ENCODE data around the gene RNGTT.

RNGTT gene

DNA sequence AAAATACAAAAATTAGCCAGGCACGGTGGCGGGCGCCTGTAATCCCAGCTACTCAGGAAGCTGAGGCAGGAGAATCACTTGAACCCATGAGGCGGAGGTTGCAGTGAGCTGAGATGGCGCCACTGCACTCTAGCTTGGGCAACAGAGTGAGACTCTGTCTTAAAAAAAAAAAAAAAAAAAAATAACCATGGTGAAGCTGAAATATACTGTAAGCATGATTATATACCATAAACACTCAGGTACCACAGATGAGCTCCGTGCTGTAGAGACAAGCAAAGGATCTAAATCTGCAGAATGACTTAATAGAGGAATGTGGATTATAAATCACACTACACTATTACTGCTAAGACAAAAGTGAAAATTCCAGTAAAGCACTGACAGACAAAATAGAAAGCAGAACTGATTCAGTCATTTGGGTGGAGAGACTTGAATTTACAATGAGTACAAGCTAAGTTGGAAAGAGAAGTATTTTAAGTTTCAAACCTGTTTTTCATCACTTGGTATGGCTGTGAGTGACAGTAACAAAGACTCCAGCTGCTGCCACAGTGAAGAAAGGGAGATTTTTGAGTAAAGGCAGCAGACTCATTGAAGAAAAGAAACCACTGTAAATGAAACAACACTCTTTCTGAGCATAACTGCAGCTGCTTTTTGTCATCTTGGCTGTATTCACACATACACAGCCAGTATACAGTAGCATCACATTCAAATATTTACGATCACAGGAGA is 322.1 kb downstream of the RNGTT start:
- DNase-seq = no peak

- no peak for DNase-seq
Observed at GRCh38 chr6:88637761-88638545, 325.5 kb downstream of the RNGTT start.

GRCh38 chr6:88636871-88637270 is 326.5 kb downstream of the RNGTT start:
- DNase-seq = no peak

- no peak for DNase-seq
Observed at GRCh38 chr6:88633782-88634181, 329.6 kb downstream of the RNGTT start.

GRCh38 chr6:88631830-88632229 is 331.6 kb downstream of the RNGTT start:
- no peak for DNase-seq

DNA sequence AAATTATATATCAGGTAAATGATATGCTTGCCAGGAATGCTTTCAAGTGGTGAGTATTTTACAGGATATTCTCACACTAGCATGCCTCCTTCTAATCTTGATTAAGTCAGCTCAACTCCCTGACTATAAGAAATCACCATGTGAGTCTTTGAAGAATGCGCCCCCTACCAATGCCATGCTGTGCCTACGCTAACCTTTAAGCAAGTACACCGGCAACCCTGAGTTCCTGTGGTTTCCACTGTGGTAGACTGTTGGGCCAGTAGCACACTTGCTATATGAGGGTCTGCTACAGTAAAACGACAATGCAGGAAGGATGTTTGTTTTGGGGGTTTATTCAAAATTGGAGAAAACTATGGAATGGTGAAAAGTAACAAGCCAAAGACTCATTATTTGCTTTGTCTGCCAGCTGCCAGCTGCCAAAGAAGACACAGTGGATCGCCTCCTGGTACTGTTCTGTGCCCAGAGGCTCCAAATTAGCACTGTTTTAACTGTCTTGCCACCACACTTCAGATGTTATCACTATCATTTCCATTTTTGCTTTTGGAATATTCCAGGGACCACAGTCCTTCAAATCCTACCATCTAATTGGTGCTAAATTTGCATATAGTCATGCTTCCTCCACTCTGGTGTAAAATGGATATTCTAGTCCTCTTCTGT is 333.5 kb downstream of the RNGTT start:
- DNase-seq = no peak

GRCh38 chr6:88626460-88626859 is 337.0 kb downstream of the RNGTT start:
- DNase-seq = no peak

DNA sequence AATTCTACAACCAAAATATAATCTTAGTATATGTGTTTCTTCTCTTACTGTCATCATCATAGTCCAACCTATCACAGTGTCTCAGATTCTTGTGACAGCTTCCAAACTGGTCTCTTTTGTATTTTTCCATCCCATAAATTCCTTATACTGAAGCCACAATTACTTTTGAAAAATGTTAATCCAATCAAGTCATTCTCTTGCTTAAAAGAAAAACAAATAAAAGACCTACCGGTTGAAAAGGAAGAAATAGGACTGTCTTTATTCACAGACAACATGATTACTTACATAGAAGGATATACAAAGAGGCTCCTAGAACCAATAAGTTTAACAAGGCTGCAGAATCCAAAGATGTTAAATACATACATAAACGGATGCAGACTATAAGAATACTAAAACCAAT is 339.9 kb downstream of the RNGTT start:
- no peak for DNase-seq

GRCh38 chr6:88619951-88620350 is 343.5 kb downstream of the RNGTT start:
- no peak for DNase-seq

- DNase-seq = no peak
Observed at GRCh38 chr6:88616380-88616779, 347.0 kb downstream of the RNGTT start.

- DNase-seq = no peak
Observed at GRCh38 chr6:88614316-88614877, 349.0 kb downstream of the RNGTT start.

- no peak for DNase-seq
Observed at GRCh38 chr6:88612631-88613030, 350.8 kb downstream of the RNGTT start.

GRCh38 chr6:88611721-88612120 is 351.7 kb downstream of the RNGTT start:
- DNase-seq = no peak

DNA sequence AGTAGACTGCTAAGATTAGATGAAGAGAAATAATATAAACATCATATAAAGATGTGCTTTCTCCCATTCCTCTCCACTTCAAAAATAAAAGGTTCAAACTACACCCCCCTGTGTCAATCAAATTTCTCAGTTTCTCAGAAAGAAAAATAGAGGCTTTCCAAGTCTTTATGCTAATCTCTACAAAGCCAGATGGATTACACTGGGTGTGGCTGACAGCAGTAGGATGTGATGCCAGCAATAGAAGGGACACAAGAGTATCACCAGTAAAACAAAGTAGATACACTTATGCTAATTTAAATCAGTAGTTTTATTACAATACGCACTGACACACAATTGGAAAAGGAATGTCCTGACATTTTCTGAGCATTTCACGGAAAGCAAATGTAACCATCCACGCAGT is 353.4 kb downstream of the RNGTT start:
- no peak for DNase-seq

DNA sequence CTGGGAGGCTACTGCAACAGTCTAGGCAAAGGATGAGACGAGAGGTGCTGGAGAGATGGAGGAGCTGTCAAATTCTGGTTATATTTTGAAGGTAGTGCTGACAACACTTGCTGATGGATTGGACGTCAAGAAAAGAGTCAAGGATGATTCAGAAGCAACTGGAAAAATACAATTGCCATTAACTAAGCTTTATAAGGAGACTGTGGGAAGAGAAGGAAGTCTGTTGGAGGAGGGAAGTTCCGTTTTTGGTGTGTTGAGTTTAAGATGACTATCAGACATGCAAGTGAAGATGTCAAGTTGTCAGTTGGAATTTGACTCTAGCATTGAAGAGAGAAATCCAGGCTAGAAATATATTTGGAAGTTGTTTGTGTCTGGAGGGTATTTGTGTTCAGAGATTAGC is 358.1 kb downstream of the RNGTT start:
- no peak for DNase-seq

GRCh38 chr6:88599571-88599970 is 363.8 kb downstream of the RNGTT start:
- DNase-seq = no peak

DNA sequence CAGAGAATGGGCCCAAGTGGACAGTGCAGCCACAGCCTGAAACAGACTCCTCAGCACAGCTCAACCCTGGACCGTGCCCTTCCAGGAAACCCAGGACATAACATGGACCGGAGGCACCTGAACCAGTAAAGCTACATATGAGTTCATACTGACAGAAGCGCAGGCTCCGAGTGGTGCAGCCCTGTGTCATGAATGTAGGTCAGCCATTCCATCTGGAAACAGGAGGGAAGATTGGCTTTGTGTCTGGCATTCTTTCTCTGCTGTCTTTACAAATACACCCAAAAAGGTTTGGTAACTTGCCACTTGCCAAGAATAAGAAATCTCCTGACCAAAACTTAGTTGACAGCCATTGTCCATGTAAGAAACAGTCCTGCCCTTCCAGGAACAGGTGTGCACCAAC is 366.6 kb downstream of the RNGTT start:
- no peak for DNase-seq

- DNase-seq = no peak
Observed at GRCh38 chr6:88588938-88589337, 374.5 kb downstream of the RNGTT start.

- DNase-seq = no peak
Observed at GRCh38 chr6:88587150-88587520, 376.3 kb downstream of the RNGTT start.

DNA sequence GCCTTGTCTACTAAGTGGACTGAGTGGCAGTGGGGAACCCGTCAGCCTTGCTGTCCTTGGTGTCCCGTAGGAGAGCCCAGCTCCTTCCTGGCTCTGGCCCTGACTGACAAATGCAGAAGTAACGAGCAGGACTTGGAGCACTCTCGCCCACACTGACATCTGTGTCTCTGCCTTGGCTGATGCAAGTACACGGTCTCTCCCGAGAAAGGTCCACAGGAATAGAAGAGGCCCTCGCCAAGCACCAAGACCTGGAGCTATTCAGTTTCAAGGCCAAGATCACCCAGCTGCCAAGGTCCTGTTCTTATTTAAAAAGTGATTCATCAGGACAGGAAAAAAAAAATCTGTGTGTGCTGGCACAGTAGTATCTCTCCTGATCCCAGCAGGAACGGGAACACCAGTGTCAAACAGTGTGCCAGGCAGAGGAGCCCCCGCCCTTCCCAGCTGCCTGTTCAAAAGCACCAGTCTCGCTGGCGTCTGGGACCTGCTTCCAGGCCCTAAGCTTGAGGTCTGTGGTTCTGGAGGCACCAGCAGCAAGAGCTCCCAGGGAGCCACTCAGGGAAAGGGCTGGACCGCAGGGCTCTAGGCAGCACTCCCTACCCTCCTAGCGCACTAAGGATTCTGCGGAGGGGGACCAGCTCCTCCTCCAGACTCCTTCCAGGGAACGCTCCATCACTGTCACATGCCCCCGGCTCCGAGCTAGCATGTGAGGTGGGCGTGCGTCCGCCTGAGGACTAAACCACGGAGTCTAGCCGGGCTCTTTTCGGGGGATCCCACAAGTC is 376.9 kb downstream of the RNGTT start:
- no peak for DNase-seq

GRCh38 chr6:88585276-88585692 is 378.1 kb downstream of the RNGTT start:
- no peak for DNase-seq

DNA sequence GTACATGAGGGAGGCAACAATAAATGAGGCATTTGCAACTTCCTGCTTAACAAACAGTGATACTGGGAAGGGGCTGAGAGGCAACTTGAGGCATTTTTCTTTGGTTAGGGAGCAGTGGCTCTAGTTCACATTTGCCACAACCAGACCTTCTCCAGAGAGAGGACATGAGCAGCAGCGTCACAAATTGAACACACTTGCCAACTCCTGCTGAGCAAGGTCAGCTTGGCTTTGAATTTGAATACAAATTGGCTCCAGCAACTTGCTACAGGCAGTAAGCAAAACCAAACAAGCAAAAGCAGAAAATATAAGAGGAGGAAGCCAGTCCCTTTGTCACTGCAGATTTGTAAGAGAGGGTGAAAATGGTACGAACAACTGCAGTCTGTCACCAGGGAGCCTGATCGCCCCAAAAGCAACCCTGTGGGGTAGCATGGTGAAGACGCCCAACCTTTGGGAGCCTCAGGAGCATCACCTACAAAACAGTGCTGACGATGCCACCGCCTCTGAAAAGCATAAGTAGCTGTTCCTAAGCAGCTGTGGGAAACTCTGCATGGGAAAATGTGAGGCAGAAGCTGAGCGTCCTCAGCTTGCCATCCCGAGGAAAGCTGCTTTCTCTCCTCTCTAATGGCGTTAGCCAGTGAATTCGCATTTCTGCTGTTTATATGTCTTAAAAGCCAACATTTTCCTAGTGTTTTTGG is 378.7 kb downstream of the RNGTT start:
- DNase-seq = no peak

Data from CD4-positive, alpha-beta T cell treated with Interleukin-4 for 4 hours (primary cell).